Endodermal cell (in vitro differentiated cells): Measurements from ENCODE around the gene HIPK1. TPM values are rescaled to one million over a fixed set of nuclear protein-coding genes. Genes with fewer than 3 reads are reported as not detected.

Source experiments
- DNase-seq: peaks from one replicate; pipeline ENCODE4 v3.0.0-alpha.2; 2017
- H3K27ac ChIP-seq: 2 replicates; pipeline ENCODE4 v1.5.1; 2013; ENCODE audit warnings: mild to moderate bottlenecking, low read depth, low read length, moderate library complexity
- H3K27me3 ChIP-seq: 2 replicates; pipeline ENCODE4 v1.6.1; 2013; ENCODE audit warnings: mild to moderate bottlenecking, low read length, moderate library complexity; ENCODE audit not compliant: insufficient read depth, control insufficient read depth, poor library complexity, severe bottlenecking
- H3K36me3 ChIP-seq: 2 replicates; pipeline ENCODE4 v1.7.0; 2013; ENCODE audit warnings: mild to moderate bottlenecking, low read length, moderate library complexity; ENCODE audit not compliant: control insufficient read depth, insufficient read depth
- H3K4me1 ChIP-seq: one replicate; pipeline ENCODE4 v1.7.0; 2013; ENCODE audit warnings: low read length; ENCODE audit not compliant: control insufficient read depth, insufficient read depth
- H3K4me3 ChIP-seq: 2 replicates; pipeline ENCODE4 v1.5.1; 2013; ENCODE audit warnings: mild to moderate bottlenecking, low read length, moderate library complexity
- H3K9ac ChIP-seq: 2 replicates; pipeline ENCODE4 v1.6.1; 2013; ENCODE audit warnings: mild to moderate bottlenecking, low read length, moderate library complexity; ENCODE audit not compliant: poor library complexity, severe bottlenecking; ENCODE audit errors: extremely low read depth
- H3K9me3 ChIP-seq: 2 replicates; pipeline ENCODE4 v1.6.1; 2013; ENCODE audit warnings: mild to moderate bottlenecking, low read length, moderate library complexity; ENCODE audit not compliant: control insufficient read depth
- H3K27ac Mint-ChIP-seq: 2 replicates; pipeline ENCODE4 v1.8.0; 2020; ENCODE audit warnings: mixed read lengths
- H3K27me3 Mint-ChIP-seq: 2 replicates; pipeline ENCODE4 v1.8.0; 2021; ENCODE audit warnings: mild to moderate bottlenecking, mixed read lengths; ENCODE audit not compliant: insufficient read depth
- H3K36me3 Mint-ChIP-seq: 2 replicates; pipeline ENCODE4 v1.8.0; 2020; ENCODE audit warnings: low read depth, mixed read lengths
- H3K4me1 Mint-ChIP-seq: 2 replicates; pipeline ENCODE4 v1.8.0; 2020; ENCODE audit warnings: mixed read lengths
- H3K4me3 Mint-ChIP-seq: 2 replicates; pipeline ENCODE4 v1.8.0; 2020; ENCODE audit warnings: mild to moderate bottlenecking, moderate library complexity, mixed read lengths
- H3K9me3 Mint-ChIP-seq: 2 replicates; pipeline ENCODE4 v1.8.0; 2020; ENCODE audit warnings: mild to moderate bottlenecking, mixed read lengths
- CTCF ChIP-seq: fragments of 200-600 bp; sonication (generic); conservative IDR thresholded peaks from 2 replicates; pipeline ENCODE4 v1.5.0; 2021; ENCODE audit warnings: antibody characterized with exemption, mild to moderate bottlenecking
- WGBS, 2 experiments: methylation state at CpG; one replicate each; pipeline versions ENCODE4 v1.1.5 to v1.1.7; 2013; ENCODE audit warnings: missing lambda C conversion rate in 2 of 2, mixed read lengths in 1 of 2; ENCODE audit not compliant: insufficient coverage in 1 of 2, insufficient read length in 1 of 2; 5-methylcytosine and 5-hydroxymethylcytosine counted together
- total RNA-seq, 2 donors: library from RNA; stranded (reverse); fragmentation: NEBNext Ultra II Directional in 1 of 2; extraction: Animal tissue kit (Norgen Biotek cat#: 25700) in 1 of 2; gene quantifications; 2 replicates in 1 of 2; 3 replicates in 1 of 2; pipeline ENCODE4 v1.2.1, GENCODE V29; 2021

HIPK1 gene
- total RNA-seq, 2 donors from 2014 or later = 71.4 to 79.2 TPM

- no peak overlapping the region for H3K4me3 Mint-ChIP-seq
- H3K27me3 Mint-ChIP-seq = peaks cover 61% of the 10 kb centered on the region
- Histone ChIP-seq H3K27ac (no peak overlapping the region), H3K4me3 (no peak overlapping the region), H3K4me1 (peaks cover 7% of the 10 kb centered on the region), H3K9me3 (peaks cover 33% of the 10 kb centered on the region), H3K9ac (no peak overlapping the region), H3K27me3 (peaks cover 21% of the 10 kb centered on the region), H3K36me3 (peaks cover 4% of the 10 kb centered on the region)
- H3K4me1 Mint-ChIP-seq = peaks cover 34% of the 10 kb centered on the region
- DNase-seq = no peak
- H3K36me3 Mint-ChIP-seq = peaks cover 19% of the 10 kb centered on the region
- H3K9me3 Mint-ChIP-seq = peaks cover 27% of the 10 kb centered on the region
- WGBS, 2 experiments = 85 to 86% methylated on average over 7 to 18 of the region's 18 CpGs
- no peak overlapping the region for H3K27ac Mint-ChIP-seq
- no peak for TF ChIP-seq CTCF
Measured at GRCh38 chr1:113981962-113982931, 53.1 kb downstream of the HIPK1 start.

- H3K36me3 Mint-ChIP-seq = peaks cover 19% of the 10 kb centered on the region
- peaks cover 34% of the 10 kb centered on the region for H3K9me3 Mint-ChIP-seq
- H3K4me1 Mint-ChIP-seq = peaks cover 34% of the 10 kb centered on the region
- no peak for DNase-seq
- peaks cover 7% of the 10 kb centered on the region for H3K4me1 ChIP-seq
- no peak overlapping the region for H3K27ac ChIP-seq
- H3K4me3 Mint-ChIP-seq = no peak overlapping the region
- peaks cover 21% of the 10 kb centered on the region for H3K27me3 ChIP-seq
- H3K4me3 ChIP-seq = no peak overlapping the region
- no peaks in the 10 kb centered on the region for H3K36me3 ChIP-seq
- H3K27me3 Mint-ChIP-seq = peaks cover 67% of the 10 kb centered on the region
- H3K27ac Mint-ChIP-seq = no peak overlapping the region
- H3K9me3 ChIP-seq = peaks cover 35% of the 10 kb centered on the region
- H3K9ac ChIP-seq = no peak overlapping the region
- WGBS, 2 experiments = 95 to 100% methylated on average over 1 to 5 of the region's 5 CpGs
- TF ChIP-seq CTCF = no peak
Measured at GRCh38 chr1:113982949-113983348, 53.8 kb downstream of the HIPK1 start.

- peaks cover 34% of the 10 kb centered on the region for H3K4me1 Mint-ChIP-seq
- peaks cover 34% of the 10 kb centered on the region for H3K9me3 Mint-ChIP-seq
- no peak overlapping the region for H3K9ac ChIP-seq
- no peak overlapping the region for H3K27ac ChIP-seq
- H3K4me3 Mint-ChIP-seq = no peak overlapping the region
- no peak overlapping the region for H3K27ac Mint-ChIP-seq
- peaks cover 7% of the 10 kb centered on the region for H3K4me1 ChIP-seq
- peaks cover 35% of the 10 kb centered on the region for H3K9me3 ChIP-seq
- H3K36me3 Mint-ChIP-seq = peaks cover 19% of the 10 kb centered on the region
- DNase-seq = no peak
- H3K4me3 ChIP-seq = no peak overlapping the region
- H3K27me3 ChIP-seq = peaks cover 21% of the 10 kb centered on the region
- peaks cover 67% of the 10 kb centered on the region for H3K27me3 Mint-ChIP-seq
- WGBS, 2 experiments = 94% methylated on average over 3 to 8 of the region's 8 CpGs
- no peak for TF ChIP-seq CTCF
- no peaks in the 10 kb centered on the region for H3K36me3 ChIP-seq
Measured at GRCh38 chr1:113983391-113983790, 54.3 kb downstream of the HIPK1 start.
